Calu3 (cell line): ENCODE data around the gene ABCC8. TPM values are rescaled to one million over a fixed set of nuclear protein-coding genes. Genes with fewer than 3 reads are reported as not detected.

ENCODE experiments used
- BruUV-seq: library from RNA; stranded (reverse); fragments of 400-500 nt; replicated peaks from 2 replicates; lab custom pipeline; 2021; lab: Mats Ljungman, UMichigan
- CTCF ChIA-PET: fragments of 300-600 bp; sonication (Branson Sonifier 250); formaldehyde crosslinking; loops from one replicate; lab custom pipeline; 2022; ENCODE audit warnings: antibody characterized with exemption; lab: Charles Lee
- DNase-seq: peaks from one replicate; pipeline ENCODE4 v3.0.0; 2022
- H3K27ac Mint-ChIP-seq: one replicate; pipeline ENCODE4 v1.8.0; 2022; ENCODE audit warnings: mixed read lengths; ENCODE audit not compliant: unreplicated experiment
- H3K27me3 Mint-ChIP-seq: one replicate; pipeline ENCODE4 v1.8.0; 2022; ENCODE audit warnings: mixed read lengths; ENCODE audit not compliant: unreplicated experiment
- H3K36me3 Mint-ChIP-seq: one replicate; pipeline ENCODE4 v1.8.0; 2022; ENCODE audit warnings: mild to moderate bottlenecking, moderate library complexity, mixed read lengths; ENCODE audit not compliant: insufficient read depth, unreplicated experiment
- H3K4me1 Mint-ChIP-seq: one replicate; pipeline ENCODE4 v1.8.0; 2022; ENCODE audit warnings: mild to moderate bottlenecking, low read depth, mixed read lengths; ENCODE audit not compliant: unreplicated experiment
- H3K4me3 Mint-ChIP-seq: one replicate; pipeline ENCODE4 v1.8.0; 2022; ENCODE audit warnings: mild to moderate bottlenecking, low read depth, moderate library complexity, mixed read lengths; ENCODE audit not compliant: unreplicated experiment
- H3K9me3 Mint-ChIP-seq: one replicate; pipeline ENCODE4 v1.8.0; 2022; ENCODE audit warnings: low read depth, mixed read lengths; ENCODE audit not compliant: unreplicated experiment
- intact Hi-C: fragments of 100-400 bp; cut with micrococcal nuclease; formaldehyde crosslinking; loops from one replicate; pipeline ENCODE4 v1.10.0; 2022; ENCODE audit not compliant: unreplicated experiment
- total RNA-seq: library from RNA; stranded (reverse); gene quantifications from 2 replicates; pipeline ENCODE4 v1.2.3, GENCODE V29; 2022
- TF ChIP-seq, protein P1 (sequence below): fragments of 200-600 bp; IDR thresholded peaks from one replicate; pipeline ENCODE4 v1.8.0; 2022; ENCODE audit warnings: antibody characterized with exemption; ENCODE audit not compliant: unreplicated experiment

ABCC8 gene
- total RNA-seq, 1 experiment from 2014 or later, result 0.76 TPM

DNA sequence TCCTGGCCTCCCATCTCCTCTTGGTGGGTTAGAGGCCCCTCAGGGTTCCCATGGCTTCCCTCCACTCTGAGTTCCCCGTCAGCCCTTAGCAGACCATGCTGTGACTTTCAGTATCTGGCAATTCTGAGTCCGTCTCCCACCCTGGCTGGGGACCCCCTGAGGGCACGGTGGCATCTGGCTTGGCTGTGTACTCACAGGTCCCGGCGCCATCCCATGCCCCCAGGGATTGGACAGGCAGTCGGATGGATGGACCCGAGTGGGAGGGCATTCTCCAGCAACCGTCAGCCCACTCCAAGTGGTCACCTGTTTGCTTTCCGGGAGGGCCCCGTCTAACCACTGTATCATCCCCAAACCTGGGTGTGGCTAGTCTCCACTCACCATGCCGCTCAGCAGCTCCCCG, 24.0 kb upstream of the ABCC8 start:
- H3K4me1 Mint-ChIP-seq, result no peaks in the 10 kb centered on the region
- no peaks in the 10 kb centered on the region for H3K36me3 Mint-ChIP-seq
- TF ChIP-seq, protein P1, sequence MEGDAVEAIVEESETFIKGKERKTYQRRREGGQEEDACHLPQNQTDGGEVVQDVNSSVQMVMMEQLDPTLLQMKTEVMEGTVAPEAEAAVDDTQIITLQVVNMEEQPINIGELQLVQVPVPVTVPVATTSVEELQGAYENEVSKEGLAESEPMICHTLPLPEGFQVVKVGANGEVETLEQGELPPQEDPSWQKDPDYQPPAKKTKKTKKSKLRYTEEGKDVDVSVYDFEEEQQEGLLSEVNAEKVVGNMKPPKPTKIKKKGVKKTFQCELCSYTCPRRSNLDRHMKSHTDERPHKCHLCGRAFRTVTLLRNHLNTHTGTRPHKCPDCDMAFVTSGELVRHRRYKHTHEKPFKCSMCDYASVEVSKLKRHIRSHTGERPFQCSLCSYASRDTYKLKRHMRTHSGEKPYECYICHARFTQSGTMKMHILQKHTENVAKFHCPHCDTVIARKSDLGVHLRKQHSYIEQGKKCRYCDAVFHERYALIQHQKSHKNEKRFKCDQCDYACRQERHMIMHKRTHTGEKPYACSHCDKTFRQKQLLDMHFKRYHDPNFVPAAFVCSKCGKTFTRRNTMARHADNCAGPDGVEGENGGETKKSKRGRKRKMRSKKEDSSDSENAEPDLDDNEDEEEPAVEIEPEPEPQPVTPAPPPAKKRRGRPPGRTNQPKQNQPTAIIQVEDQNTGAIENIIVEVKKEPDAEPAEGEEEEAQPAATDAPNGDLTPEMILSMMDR, result no peak
- CTCF ChIA-PET, result no interaction called here
- intact Hi-C loops, result loop anchor here (10.0 kb wide), 1 partner anchor 266 kb away; no protein-coding TSS in a partner anchor
- no peak for DNase-seq
- H3K9me3 Mint-ChIP-seq, result no peaks in the 10 kb centered on the region
- no peak overlapping the region for H3K27ac Mint-ChIP-seq
- no peak overlapping the region for H3K4me3 Mint-ChIP-seq
- no TSS peak for BruUV-seq
- H3K27me3 Mint-ChIP-seq, result no peaks in the 10 kb centered on the region

DNA sequence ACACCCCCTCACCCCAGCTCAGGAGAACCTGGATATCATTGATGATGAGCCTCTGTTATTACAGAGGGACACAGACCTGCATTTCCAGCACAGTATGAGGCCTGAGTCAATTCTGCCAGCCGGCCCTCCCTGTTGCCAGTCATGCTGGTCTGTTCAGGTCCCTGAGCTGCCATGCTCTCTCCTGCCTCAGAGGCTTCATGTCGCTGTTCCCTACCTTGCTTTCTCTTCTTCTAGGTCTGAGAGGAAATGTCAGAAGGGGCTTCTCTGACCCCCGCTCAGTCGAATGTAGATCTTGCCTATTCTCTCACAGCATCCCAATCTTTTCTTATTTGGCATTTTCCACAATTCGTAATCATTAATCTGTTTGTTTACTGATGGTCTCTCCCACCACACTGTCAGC, 21.8 kb upstream of the ABCC8 start:
- intact Hi-C loops, result no loop called here
- H3K9me3 Mint-ChIP-seq, result no peaks in the 10 kb centered on the region
- CTCF ChIA-PET, result interaction anchor here (1.2 kb wide), 1 partner anchor 27 kb away, joined by 3 read pairs; no protein-coding TSS in a partner anchor
- TF ChIP-seq, protein P1, result no peak
- H3K4me1 Mint-ChIP-seq, result no peaks in the 10 kb centered on the region
- no peak for DNase-seq
- no peak overlapping the region for H3K27ac Mint-ChIP-seq
- H3K4me3 Mint-ChIP-seq, result no peak overlapping the region
- H3K36me3 Mint-ChIP-seq, result no peaks in the 10 kb centered on the region
- H3K27me3 Mint-ChIP-seq, result no peaks in the 10 kb centered on the region
- no TSS peak for BruUV-seq

DNA sequence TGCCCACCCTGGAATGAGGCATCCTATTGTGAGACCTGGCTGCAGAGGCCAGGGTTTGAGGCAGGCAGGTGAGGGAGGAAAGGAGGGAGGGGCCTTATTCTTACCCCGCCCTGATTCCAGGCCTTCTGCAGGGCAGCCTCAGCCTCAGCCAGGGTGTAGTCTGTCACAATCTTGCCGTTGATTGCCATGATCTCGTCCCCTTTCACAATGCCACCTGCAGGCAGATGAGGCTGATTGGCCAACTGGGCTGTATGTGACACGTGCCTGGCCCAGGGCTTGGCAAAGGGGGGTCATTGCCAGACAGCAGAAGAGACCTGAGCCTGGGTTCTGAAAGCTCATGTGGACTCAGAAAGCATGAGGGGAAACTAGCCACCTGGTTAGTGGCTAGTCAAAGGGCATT, 21.4 kb upstream of the ABCC8 start:
- H3K27ac Mint-ChIP-seq, result no peak overlapping the region
- CTCF ChIA-PET, result no interaction called here
- no peaks in the 10 kb centered on the region for H3K9me3 Mint-ChIP-seq
- H3K27me3 Mint-ChIP-seq, result no peaks in the 10 kb centered on the region
- no TSS peak for BruUV-seq
- intact Hi-C loops, result no loop called here
- H3K36me3 Mint-ChIP-seq, result no peaks in the 10 kb centered on the region
- H3K4me3 Mint-ChIP-seq, result no peak overlapping the region
- TF ChIP-seq, protein P1, result no peak
- DNase-seq, result no peak
- no peaks in the 10 kb centered on the region for H3K4me1 Mint-ChIP-seq

DNA sequence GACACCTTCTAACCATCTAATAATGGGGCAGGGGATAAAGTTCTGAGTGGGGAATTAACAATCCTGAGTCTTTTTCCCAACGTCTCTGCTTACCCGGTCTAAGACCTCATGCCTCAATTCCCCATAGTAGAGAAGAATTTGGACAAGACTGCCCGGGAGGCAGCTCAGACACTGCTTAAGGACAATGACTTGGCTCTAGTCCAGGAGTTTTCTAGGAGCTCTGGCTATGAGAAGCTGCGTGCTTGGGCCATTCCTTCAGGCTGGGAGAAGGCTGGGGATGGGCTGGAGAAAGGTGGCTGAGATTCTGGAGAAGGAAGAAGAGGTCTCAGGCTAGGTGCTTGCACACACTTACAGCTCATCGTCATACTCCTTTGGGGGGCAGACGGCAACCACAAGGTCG, 19.8 kb upstream of the ABCC8 start:
- CTCF ChIA-PET, result interaction anchor here (1.3 kb wide), 1 partner anchor 108 kb away, joined by 3 read pairs; the partner anchor contains the start of gene KCNJ11
- TF ChIP-seq, protein P1, result no peak
- peaks cover 10% of the 10 kb centered on the region for H3K27me3 Mint-ChIP-seq

More for the DNA sequence above, 19.8 kb upstream of the ABCC8 start:
- no peak for DNase-seq
- no TSS peak for BruUV-seq
- H3K9me3 Mint-ChIP-seq, result no peaks in the 10 kb centered on the region
- no peak overlapping the region for H3K27ac Mint-ChIP-seq
- no peaks in the 10 kb centered on the region for H3K4me1 Mint-ChIP-seq
- no peaks in the 10 kb centered on the region for H3K36me3 Mint-ChIP-seq
- no peak overlapping the region for H3K4me3 Mint-ChIP-seq
- intact Hi-C loops, result no loop called here
